Measurements from ENCODE around the gene SLC30A1.
"Not testable (repeated sequence)": the region's sequence is repeated elsewhere in the genome, so short reads cannot be mapped to it uniquely, and the experiment has no call there.

The SLC30A1 gene

GRCh38 chr1:211583011-211583992 is 4.3 kb upstream of the SLC30A1 start:
- DNase-seq (ENCODE audit: low read depth, low spot score) = no peak

GRCh38 chr1:211581526-211581925 is 2.6 kb upstream of the SLC30A1 start:
- no peak for DNase-seq (ENCODE audit: low read depth, low spot score)

- DNase-seq (ENCODE audit: low read depth, low spot score) = no peak
These were observed 1.3 kb upstream of the SLC30A1 start for GRCh38 chr1:211580303-211580687.

GRCh38 chr1:211579440-211580302 is 710 bp upstream of the SLC30A1 start:
- no peak for DNase-seq (ENCODE audit: low read depth, low spot score)

GRCh38 chr1:211577819-211578639 is 932 bp downstream of the SLC30A1 start:
- DNase-seq (ENCODE audit: low read depth, low spot score) = no peak

- no peak for DNase-seq (ENCODE audit: low read depth, low spot score)
These were observed 1.6 kb downstream of the SLC30A1 start for GRCh38 chr1:211577277-211577818.

- DNase-seq (ENCODE audit: low read depth, low spot score) = no peak
These were observed 2.2 kb downstream of the SLC30A1 start for GRCh38 chr1:211576717-211577116.

GRCh38 chr1:211574705-211575104 is 4.3 kb downstream of the SLC30A1 start:
- DNase-seq (ENCODE audit: low read depth, low spot score) = no peak

- DNase-seq (ENCODE audit: low read depth, low spot score) = no peak
These were observed 7.0 kb downstream of the SLC30A1 start for GRCh38 chr1:211571998-211572397.

GRCh38 chr1:211570378-211570777 is 8.6 kb downstream of the SLC30A1 start:
- not testable (repeated sequence) for DNase-seq (ENCODE audit: low read depth, low spot score)

- no peak for DNase-seq (ENCODE audit: low read depth, low spot score)
These were observed 12.4 kb downstream of the SLC30A1 start for GRCh38 chr1:211566431-211567025.

- DNase-seq (ENCODE audit: low read depth, low spot score) = no peak
These were observed 14.9 kb downstream of the SLC30A1 start for GRCh38 chr1:211564084-211564483.

GRCh38 chr1:211559222-211560010 is 19.5 kb downstream of the SLC30A1 start:
- no peak for DNase-seq (ENCODE audit: low read depth, low spot score)

- DNase-seq (ENCODE audit: low read depth, low spot score) = no peak
These were observed 20.9 kb downstream of the SLC30A1 start for GRCh38 chr1:211557894-211558625.

GRCh38 chr1:211553549-211553948 is 25.4 kb downstream of the SLC30A1 start:
- no peak for DNase-seq (ENCODE audit: low read depth, low spot score)

- DNase-seq (ENCODE audit: low read depth, low spot score) = no peak
These were observed 27.1 kb downstream of the SLC30A1 start for GRCh38 chr1:211551638-211552460.

GRCh38 chr1:211549092-211549711 is 29.8 kb downstream of the SLC30A1 start:
- no peak for DNase-seq (ENCODE audit: low read depth, low spot score)
